Measurements from ENCODE around the gene FAM229B.
"Not testable (repeated sequence)": the region's sequence is repeated elsewhere in the genome, so short reads cannot be mapped to it uniquely, and the experiment has no call there.

FAM229B gene, protein sequence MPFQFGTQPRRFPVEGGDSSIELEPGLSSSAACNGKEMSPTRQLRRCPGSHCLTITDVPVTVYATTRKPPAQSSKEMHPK

DNA sequence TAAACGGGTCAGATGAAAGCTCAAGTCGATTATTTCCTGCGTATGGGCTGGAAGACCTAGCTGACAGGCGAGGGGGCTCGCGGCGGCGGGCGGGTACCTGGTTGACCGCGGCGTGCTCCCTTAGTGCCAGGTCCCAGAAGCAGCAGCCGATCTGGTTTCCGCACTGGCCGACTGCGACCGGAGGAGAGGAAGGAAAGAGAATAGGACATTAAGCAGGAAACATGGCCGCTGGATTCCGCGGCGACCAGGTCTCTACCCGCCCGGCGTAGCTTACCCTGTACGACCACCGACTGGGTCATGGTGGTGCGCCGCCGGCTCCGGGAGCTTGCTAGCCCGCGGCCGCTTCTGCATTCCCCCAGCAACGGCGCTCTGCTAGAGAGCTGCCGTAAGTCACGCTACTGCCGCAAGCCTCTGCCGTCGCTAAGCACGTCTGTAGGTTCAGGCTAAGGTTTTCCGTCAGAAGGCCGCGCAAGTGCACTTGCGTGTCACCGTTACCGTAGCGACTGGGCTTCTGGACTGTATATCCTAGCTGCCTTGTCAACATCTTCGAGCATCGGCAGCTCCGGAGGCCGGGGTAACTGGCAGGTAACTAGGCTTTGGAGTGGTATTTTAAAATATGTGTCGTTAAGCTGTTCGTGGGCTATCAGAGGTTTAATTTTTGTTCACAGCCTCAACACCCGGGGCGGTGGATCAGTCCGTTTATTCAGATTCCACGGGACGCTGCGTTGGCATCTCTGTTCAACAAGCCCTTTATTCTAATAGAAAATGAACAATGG is at the start of gene FAM229B, which contains the start of gene TUBE1:
FAM229B (plus strand) TSS at position 456 of the 776 bp plus-strand sequence. CDS start 11,693 bp downstream, outside the sequence.
TUBE1 (minus strand) TSS at position 347 of the 776 bp plus-strand sequence; CDS start at position 299, 48 bp downstream.
- peak; percentile 90 for DNase-seq

GRCh38 chr6:112037783-112038216 is 49.6 kb upstream of the FAM229B start:
- DNase-seq, result no peak

GRCh38 chr6:112038268-112038667 is 49.1 kb upstream of the FAM229B start:
- DNase-seq, result no peak

DNA sequence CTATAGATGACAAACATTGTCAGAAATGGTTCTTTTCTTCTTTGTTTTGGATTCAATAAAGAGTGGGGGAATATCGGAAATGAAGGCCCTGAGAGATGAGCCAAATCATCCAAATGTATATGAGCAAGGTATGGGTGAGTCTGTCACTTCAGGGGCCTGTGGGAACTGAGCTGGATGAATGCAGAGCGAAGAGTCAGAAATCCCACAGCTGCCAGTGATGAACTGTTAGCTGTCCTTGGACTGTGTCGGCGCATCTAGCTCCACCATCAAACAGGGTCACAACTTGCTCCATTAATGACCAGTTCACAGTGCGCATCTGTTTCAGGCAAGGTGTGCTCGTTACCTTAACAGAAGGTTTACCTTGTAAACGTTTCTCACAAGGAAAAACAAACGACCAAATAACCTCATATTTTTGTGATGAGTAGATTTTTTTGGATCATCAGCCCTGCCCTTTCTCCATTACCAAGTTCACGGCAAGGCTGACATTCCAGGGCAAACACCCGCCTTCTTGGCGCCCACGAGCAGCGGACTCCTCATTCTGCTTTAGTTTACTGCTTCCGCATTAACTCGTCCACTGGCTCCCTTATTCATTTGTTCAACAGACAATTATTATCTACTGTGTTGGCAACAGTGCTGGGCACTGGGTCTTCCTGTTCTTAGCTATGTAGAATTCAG is 48.5 kb upstream of the FAM229B start:
- DNase-seq, result no peak

GRCh38 chr6:112039431-112039770 is 48.0 kb upstream of the FAM229B start:
- no peak for DNase-seq

GRCh38 chr6:112040956-112041355 is 46.4 kb upstream of the FAM229B start:
- DNase-seq, result no peak

DNA sequence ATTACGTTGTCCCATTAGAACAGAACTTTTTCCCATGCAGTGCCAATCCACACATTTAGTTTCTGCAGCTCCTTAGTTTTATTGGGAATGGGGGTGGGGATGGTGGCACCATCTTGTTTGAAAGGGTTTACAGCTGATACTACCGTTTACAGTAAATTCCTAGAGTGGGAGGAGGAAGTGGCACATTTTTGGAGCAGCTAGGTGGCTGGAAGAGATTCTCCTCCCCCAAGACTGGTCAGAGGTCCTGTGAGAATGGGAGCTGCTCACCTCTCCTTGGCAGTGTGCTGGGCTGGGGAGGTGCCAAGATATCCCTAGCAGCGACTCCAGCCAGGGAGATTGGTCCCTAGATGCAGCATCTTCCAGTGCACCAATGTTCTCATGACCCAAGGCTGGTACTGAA is 45.9 kb upstream of the FAM229B start:
- DNase-seq, result no peak

GRCh38 chr6:112043032-112044007 is 44.1 kb upstream of the FAM229B start:
- DNase-seq, result peak; percentile 85

- no peak for DNase-seq
Measured at GRCh38 chr6:112044196-112044595, 43.2 kb upstream of the FAM229B start.

DNA sequence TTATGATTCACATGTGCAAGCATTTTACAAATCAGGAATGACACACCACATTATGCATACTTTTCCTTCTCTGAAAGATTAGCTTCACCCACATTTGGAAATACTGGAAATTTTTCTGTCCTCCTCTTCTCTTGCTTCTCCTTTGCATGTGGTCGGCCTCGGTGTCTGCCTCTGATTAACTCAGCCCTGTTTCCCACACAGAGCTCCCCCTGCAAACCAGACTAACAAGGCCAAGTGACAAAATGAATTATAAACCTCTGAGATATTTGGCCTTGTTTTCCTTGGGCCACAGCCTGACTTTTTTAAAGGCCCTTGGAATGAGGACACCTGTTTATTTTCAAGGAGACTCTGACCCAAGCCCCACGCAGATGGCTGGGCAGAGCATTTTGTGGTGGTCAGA is 42.5 kb upstream of the FAM229B start:
- DNase-seq, result no peak

- not testable (repeated sequence) for DNase-seq
Measured at GRCh38 chr6:112047523-112047922, 39.9 kb upstream of the FAM229B start.

GRCh38 chr6:112049026-112049799 is 38.2 kb upstream of the FAM229B start:
- no peak for DNase-seq

DNA sequence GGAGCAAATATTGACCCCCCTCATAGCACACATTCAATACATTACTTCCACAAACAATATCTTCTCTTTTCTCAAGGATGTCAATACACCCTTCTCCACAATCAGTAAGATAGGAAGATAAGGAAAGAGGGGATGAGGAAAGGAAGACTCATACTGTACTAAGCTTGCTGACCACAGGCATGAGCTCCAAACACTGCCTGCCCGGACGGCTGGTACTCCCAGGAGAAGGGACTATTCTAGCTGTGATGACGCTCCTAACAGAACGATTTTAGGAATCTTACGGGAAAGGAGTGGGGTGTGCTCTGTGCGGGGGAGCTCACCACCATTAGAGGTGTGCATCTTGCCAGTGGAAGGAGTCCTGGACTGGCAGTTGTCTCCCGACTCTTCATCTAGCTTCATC is 37.4 kb upstream of the FAM229B start:
- no peak for DNase-seq

DNA sequence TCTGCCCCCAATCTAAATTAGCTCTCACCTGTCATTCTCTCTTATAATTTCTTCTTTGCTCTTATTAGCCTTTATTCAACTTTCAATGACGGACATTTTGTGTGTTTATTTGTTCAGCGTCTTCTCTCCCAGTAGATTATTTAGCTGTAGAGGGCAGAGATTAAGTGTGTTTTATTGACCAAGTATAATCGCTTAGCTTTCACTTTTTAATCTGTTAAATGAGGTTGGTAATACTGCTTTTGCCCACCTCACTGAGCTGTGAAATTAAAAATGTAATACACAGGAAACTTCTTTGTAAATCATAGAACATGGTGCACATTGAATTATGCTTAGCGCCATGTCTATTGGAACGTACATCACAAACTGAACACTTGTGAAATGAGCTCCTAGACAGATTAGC is 37.0 kb upstream of the FAM229B start:
- DNase-seq, result no peak

- DNase-seq, result not testable (repeated sequence)
Measured at GRCh38 chr6:112051251-112051740, 36.1 kb upstream of the FAM229B start.

- no peak for DNase-seq
Measured at GRCh38 chr6:112054001-112054400, 33.4 kb upstream of the FAM229B start, which contains the start of gene CCN6. Gene CCN6 (plus strand): TSS chr6:112054104. CDS start chr6:112054358, 254 bp downstream.

DNA sequence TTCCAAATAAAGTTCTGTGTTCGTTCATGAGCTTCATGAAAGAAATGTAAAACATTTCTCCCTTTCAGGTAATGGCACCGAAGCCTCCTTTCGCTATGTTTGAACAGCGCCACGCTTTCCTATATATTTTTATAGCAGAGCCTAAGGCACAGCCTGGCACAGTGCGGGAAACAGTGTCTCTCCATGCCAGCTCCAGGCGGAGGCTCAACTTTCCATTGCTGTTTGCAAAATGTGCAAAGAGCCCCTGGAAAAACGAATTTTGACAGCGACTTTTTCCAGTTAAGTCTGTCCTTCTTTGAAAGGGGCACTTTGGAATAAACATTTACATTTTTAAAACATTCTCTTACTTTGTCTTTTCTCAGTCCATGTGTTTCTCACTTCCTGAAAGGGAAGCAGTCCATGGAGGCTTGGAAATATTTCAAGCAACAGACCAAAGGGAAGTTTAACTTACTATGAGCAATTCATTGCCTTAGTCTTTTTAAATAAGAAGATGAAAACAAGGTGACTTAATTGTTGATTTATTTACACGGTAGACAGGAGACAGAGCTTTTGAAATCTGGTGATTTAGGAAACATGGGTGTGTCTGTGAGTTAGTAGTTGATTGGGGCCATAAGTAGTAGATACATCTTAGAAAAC is 32.7 kb upstream of the FAM229B start:
- no peak for DNase-seq

DNA sequence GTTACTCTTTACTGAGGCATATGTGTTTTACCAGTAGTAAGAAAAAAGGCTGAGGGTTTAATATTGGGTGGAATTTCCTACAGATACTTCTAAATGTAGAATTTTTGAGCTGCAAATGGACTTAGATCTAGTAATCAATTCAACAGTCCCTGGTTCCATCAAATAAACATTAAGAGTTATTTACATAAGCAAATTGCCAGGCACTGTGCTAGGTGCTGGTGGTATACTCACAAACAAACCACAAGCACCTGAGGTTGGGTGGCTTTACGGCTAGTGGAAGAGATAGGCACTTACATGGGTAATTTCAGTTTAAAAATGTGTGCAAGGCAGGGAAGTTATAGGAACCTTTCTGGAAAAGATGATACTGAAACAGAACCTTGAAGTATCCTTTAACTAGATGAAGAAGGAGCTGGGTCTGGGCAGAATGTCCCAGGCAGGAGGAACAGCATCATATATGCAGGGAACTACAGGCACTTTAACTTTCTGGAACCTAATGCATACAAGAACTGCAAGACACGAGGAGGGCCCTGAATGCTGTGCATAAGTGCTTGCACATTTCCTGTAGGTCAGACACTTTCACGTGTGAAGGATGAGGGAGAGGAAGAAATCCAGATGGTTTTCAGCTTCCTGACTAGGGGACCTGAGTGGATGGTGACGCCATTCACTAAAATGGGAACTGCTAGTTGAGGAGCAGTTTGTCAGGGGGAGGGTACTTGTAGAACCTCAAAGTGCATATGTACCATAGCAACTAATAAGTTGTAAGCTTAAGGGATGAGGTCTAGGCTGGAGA is 29.0 kb upstream of the FAM229B start:
- DNase-seq, result no peak

- DNase-seq, result no peak
Measured at GRCh38 chr6:112061605-112062004, 25.8 kb upstream of the FAM229B start.

DNA sequence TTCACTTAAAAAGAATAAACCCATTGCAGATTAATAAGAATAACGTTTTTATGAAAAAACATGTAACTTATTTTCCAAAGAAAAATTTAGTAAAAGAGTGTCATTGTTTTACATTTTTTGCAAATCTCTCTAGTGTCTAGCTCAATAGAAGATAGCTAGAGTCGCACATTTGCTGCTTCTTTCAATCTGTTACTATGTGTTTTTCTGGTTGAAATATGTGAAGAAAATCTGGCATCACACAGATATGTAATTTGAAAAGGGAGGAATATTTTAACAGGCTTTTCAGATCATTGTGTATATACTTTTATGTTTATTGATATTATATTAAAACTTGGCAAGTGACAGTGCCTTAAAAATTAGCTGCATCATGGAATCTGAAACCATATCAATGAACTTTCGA is 24.4 kb upstream of the FAM229B start:
- DNase-seq, result no peak

Data from NCI-H1694 treated with DMSO at 0.1 percent for 48 hours (cell line).